HL-60/S4 treated with retinoic acid at 250 ng/mL for 4 days and 3 days (cell line): ENCODE results near the gene RPN2.

ENCODE experiments used
- in situ Hi-C: fragments of 300-500 bp; cut with MboI; formaldehyde crosslinking; loops from 2 replicates; pipeline ENCODE4 v1.7.0; 2022; ENCODE audit warnings: low sequenced_read_pairs

The RPN2 gene

GRCh38 chr20:37209193-37209592, 30.1 kb downstream of the RPN2 start:
- in situ Hi-C loops = no loop called here

- in situ Hi-C loops = no loop called here
These were observed 30.7 kb downstream of the RPN2 start for GRCh38 chr20:37209661-37210314.

DNA sequence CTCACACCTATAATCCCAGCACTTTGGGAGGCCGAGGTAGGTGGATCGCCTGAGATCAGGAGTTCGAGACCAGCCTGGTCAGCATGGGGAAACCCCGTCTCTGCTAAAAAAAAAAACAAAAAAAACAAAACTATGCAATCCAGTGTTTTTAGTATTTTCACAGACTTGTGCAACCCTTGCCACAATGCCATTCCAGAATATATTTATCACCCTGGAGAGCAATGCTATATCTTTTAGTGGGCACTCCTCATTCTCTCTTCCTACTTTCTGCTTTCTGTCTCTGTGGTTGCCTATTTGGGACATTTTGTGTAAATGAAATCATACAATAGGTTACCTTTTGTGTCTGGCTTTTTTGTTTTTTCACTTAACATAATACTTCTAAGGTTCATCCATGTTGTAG, 39.3 kb downstream of the RPN2 start:
- in situ Hi-C loops = no loop called here

- in situ Hi-C loops = no loop called here
These were observed 39.8 kb downstream of the RPN2 start for GRCh38 chr20:37218976-37219375.

GRCh38 chr20:37219751-37220668, 40.9 kb downstream of the RPN2 start:
- in situ Hi-C loops = no loop called here

DNA sequence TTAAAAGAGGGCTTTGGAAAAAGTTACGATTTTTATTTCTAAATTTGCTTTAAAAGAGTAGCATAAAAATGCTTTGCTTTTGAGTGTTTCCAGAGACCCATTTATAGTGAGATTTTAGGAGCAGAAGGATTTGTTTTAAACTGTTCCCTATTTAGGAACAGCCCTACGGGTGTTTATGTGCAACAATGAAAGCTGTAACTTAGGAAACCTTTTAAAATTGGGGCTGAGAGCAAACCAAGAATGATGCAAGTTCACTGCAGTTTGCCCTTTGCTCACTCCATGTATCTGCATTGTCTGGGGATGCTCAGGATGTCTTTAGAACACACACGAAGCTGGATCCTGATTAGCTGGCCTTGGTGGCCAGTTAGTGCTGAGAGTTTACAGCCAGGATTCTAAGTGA, 41.6 kb downstream of the RPN2 start:
- in situ Hi-C loops = no loop called here

DNA sequence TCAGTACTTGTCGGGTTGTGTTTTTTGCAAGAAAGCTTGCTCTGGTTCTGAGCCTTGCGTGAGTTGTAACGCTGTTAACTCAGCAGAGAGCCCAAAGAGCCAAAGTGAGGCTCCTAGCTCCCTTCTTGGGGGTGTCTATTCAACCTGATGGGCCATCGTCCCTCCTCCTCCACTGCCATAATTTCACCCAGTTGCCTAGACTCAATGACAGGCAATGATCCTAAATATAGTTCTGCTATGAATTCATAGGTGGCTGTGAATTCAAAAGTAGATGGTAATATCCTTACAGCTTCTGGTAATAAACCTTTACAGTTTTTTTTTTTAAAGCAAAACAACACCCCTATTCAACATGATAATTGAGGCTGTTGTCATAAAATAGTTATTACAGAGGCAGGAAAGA, 43.0 kb downstream of the RPN2 start:
- in situ Hi-C loops = no loop called here

DNA sequence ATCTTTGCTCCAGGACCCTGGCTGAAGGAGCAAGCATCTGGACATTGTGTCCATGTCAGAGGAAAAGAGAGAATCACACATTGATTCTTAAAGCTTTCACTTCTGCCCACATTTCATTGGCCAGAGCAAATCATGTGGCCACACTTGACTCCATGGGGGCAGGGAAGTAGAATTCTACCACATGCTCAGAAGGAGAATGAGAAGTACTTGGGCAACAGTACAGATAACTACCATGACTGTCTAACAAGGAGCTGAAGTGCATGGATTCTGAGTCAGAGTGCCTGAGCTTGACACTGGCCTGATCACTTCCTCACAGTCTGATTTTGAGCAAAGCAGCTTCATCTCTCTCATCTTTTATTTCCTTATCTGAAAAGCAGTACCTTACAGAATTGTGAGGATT, 43.9 kb downstream of the RPN2 start:
- in situ Hi-C loops = no loop called here

DNA sequence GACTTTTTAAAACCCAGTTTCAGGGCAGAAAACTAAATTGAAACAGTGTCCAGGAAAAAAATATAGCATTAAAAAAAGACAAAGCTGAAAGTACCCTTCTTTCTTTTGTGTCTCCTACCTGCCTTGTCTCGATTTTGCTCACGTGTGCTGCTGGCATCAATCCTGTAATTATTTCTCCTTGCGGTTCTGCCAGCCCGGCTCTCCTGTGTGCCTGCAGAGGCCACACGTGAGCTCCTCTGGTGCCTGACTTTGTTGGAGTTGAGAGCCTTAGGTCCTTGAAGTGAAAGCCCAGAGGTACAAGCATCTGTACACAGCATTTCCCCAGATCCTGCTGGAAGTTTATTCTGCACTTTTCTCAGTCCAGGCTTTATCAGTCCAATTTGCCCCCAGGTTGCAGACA, 46.0 kb downstream of the RPN2 start:
- in situ Hi-C loops = no loop called here

- in situ Hi-C loops = no loop called here
These were observed 47.8 kb downstream of the RPN2 start for GRCh38 chr20:37226889-37227288.

DNA sequence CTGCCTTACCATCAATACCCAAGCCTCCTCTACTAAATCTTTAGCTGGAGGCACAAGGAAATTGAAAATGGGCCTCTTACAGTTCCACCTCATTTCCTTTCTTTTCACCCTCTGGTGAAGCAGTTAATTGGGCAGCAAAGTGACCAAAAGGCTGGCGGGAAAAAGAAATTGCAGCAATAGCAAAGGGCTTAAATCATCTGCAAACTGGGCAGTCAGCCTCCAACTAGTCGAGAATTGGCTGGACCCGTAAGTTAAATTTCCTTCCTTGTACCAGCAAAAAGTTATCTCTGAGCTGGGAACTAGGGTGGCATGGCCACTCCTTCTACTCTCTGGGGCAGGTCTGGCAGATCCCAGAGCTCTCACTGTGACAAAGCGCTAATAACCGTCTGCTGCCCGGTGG, 49.0 kb downstream of the RPN2 start:
- in situ Hi-C loops = no loop called here

- in situ Hi-C loops = no loop called here
These were observed 49.5 kb downstream of the RPN2 start for GRCh38 chr20:37228656-37229055.

DNA sequence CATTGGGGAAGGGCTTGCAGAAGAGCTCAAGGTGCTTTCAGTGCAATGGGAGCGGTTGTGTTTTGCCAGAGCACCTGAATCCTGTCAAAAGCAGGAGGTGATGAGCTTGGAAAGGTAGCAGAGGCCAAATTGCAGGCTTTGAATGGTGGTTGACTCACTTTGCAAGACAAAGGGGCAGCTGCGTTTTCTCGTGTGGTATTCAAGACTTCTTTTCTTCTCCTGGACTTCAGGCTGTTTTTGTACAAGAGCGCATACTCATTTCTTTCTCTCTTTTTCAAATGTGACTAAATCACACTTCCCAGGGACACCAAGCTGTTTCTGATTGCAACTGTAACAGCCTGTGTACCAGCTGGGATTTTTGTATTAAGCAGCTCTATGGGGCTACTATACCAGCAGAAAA, 50.2 kb downstream of the RPN2 start:
- in situ Hi-C loops = no loop called here

DNA sequence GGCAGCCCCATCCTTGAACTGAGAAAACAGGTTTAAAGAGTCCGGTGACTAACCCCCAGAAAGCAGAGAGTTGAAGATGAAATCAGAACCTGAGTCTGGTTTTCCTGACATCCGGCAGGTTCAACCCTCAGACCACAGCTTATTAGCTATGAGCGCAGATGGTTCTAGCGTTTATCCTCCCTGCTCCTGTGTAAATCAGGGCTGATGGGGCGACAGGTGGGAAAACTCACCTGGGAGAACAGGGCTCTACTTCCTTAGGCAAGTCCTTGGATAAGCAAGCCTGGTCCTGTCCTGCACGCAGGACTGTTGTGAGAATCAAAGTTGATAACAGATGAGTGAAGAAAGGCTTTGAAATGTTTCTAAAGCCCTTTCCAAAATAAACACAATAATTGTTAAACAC, 51.1 kb downstream of the RPN2 start:
- in situ Hi-C loops = no loop called here

DNA sequence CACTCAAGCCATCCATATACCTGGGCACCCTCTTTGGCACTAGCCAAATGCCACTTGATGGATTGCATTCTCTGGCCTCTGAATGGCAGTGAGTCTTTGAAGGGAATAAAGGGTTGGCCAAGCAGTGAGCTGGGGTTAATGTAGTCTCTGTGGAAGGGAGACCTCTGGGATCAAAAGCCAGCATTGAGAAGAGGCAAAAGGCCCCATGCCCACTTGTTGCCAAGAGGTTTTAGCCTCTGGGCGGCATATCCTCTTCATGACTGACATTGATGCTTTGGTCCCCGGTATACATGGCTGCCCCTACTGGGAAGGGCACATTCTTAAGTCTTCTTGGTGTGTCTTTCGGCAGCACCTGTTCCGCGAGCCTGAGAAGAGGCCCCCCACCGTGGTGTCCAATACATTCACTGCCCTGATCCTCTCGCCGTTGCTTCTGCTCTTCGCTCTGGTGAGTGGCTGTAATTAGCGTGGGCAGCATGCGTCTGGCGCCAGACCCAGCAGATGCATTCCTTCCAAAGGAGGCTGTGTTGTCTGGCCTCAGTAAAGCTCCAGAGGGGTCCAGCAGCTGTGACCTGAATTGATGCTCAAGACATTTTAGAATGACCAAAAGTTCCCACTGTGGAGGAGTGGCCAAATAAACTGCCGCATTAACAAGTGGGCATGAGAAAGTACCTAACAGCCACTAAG, 53.0 kb downstream of the RPN2 start:
- in situ Hi-C loops = no loop called here

DNA sequence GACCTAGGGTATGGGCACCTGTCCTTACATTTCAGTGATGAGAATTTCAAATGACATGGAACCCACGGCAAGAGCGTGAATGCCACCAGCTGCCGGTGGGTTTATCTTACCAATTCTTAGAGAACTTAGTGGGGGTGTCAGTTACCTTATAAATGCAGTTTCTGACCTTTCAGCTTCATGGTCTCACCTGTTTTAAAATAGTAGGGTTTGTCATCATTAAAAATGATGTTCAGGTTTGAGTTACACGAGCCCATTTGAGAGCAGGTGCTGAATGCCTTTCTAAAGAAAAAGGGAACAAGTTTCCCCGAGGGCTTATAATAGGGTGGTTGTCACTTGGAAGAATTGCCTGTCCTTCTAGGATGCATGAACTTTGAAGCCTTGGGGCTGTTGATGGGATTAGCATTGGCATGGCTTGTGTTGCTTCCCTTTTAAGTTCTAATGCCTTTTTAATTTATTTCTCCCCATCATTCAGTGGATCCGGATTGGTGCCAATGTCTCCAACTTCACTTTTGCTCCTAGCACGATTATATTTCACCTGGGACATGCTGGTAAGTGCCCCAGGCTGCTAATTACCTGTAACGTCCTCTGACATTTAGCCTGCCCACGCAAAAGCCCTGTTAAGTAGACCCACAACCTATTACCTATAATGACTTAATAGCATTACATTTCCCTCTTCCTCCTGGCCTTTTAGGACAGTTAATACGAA, 54.6 kb downstream of the RPN2 start:
- in situ Hi-C loops = no loop called here

- in situ Hi-C loops = no loop called here
These were observed 55.1 kb downstream of the RPN2 start for GRCh38 chr20:37234254-37234581.

- in situ Hi-C loops = no loop called here
These were observed 55.9 kb downstream of the RPN2 start for GRCh38 chr20:37235065-37235464.

- in situ Hi-C loops = no loop called here
These were observed 57.3 kb downstream of the RPN2 start for GRCh38 chr20:37236462-37236861.

DNA sequence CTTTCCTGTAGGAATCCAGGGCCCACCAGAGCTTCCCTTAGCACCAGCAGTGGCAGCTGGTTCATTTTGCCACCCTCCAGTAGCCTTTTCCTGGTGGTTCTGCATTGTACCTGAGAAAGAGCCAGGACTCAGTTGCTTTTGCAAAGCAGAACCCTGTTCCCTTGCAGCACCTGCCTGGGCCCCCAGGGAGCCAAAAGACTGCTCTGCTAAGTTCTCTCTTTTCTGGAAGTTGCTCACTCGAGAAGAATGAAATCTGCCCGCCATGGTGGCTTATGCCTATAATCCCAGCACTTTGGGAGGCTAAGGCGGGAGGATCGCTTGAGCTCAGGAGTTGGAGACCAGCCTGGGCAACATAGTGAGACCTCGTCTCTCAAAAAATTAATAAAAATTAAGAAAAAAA, 58.5 kb downstream of the RPN2 start:
- in situ Hi-C loops = no loop called here

- in situ Hi-C loops = no loop called here
These were observed 59.3 kb downstream of the RPN2 start for GRCh38 chr20:37238426-37238825.
